H1 (cell line): ENCODE measurements around the gene ARHGAP15. TPM values are rescaled to one million over a fixed set of nuclear protein-coding genes. Genes with fewer than 3 reads are reported as not detected.

Source experiments
- CTCF ChIA-PET: fragments of 300-600 bp; sonication (Branson Sonifier 250); formaldehyde crosslinking; loops from one replicate; lab custom pipeline; 2021; ENCODE audit not compliant: partially characterized antibody; lab: Charles Lee
- POLR2A ChIA-PET: fragments of 300-600 bp; sonication (Branson Sonifier 250); formaldehyde crosslinking; loops from one replicate; lab custom pipeline; 2021; ENCODE audit warnings: inconsistent platforms; ENCODE audit not compliant: partially characterized antibody; lab: Charles Lee
- DNase-seq, 2 experiments: peaks; one replicate each; pipeline versions ENCODE4 v3.0.0 to v3.0.0-alpha.2; 2010 to 2022; ENCODE audit warnings: low spot score in 2 of 2, low read depth in 1 of 2, mixed read lengths in 1 of 2
- FAIRE-seq: peaks from 2 replicates; lab custom pipeline; 2011; peaks lifted over from hg19 to GRCh38; lab: Jason Lieb, UNC
- H2AFZ ChIP-seq: 2 replicates; pipeline ENCODE4 v1.8.1; 2012; ENCODE audit warnings: low read length, inconsistent platforms
- H2AK5ac ChIP-seq: 2 replicates; pipeline ENCODE4 v1.6.1; 2013; ENCODE audit warnings: low read depth, low read length
- H2BK120ac ChIP-seq: replicated peaks from 2 replicates; pipeline ENCODE3; 2013; ENCODE audit warnings: low read depth, low read length, inconsistent platforms
- H2BK12ac ChIP-seq: 2 replicates; pipeline ENCODE4 v1.6.1; 2013; ENCODE audit warnings: low read depth, low read length
- H2BK15ac ChIP-seq: 2 replicates; pipeline ENCODE4 v1.6.1; 2013; ENCODE audit warnings: low read length
- H2BK20ac ChIP-seq: 2 replicates; pipeline ENCODE4 v1.6.1; 2013; ENCODE audit warnings: low read length
- H2BK5ac ChIP-seq: 2 replicates; pipeline ENCODE4 v1.6.1; 2013; ENCODE audit warnings: low read depth, low read length
- H3K14ac ChIP-seq: 2 replicates; pipeline ENCODE4 v1.6.1; 2013; ENCODE audit warnings: inconsistent platforms; ENCODE audit not compliant: insufficient read length
- H3K18ac ChIP-seq: 2 replicates; pipeline ENCODE4 v1.6.1; 2013; ENCODE audit warnings: low read length; ENCODE audit errors: extremely low read depth
- H3K23ac ChIP-seq: 2 replicates; pipeline ENCODE4 v1.6.1; 2013; ENCODE audit warnings: inconsistent platforms; ENCODE audit not compliant: insufficient read length
- H3K23me2 ChIP-seq: 2 replicates; pipeline ENCODE4 v1.6.1; 2013; ENCODE audit warnings: low read depth, low read length
- H3K27ac ChIP-seq: 2 replicates; pipeline ENCODE4 v1.6.1; 2011; ENCODE audit warnings: low read depth, low read length, inconsistent platforms
- H3K27me3 ChIP-seq, 4 experiments: replicated peaks in 1 of 4; 1 replicate in 1 of 4; 2 replicates in 3 of 4; pipeline versions ENCODE4 v1.6.1 to v1.8.1; 2011 to 2013; ENCODE audit warnings: low read length in 3 of 4, mild to moderate bottlenecking in 3 of 4, inconsistent platforms in 2 of 4, mixed read lengths in 2 of 4, moderate library complexity in 1 of 4; ENCODE audit not compliant: control insufficient read depth in 3 of 4, insufficient read depth in 3 of 4; ENCODE audit errors: extremely low read depth in 1 of 4
- H3K36me3 ChIP-seq, 4 experiments: 2 replicates each; pipeline versions ENCODE4 v1.6.1 to v1.8.1; 2011 to 2013; ENCODE audit warnings: mild to moderate bottlenecking in 4 of 4, low read length in 3 of 4, moderate library complexity in 2 of 4, control low read depth in 1 of 4, inconsistent platforms in 1 of 4; ENCODE audit not compliant: insufficient read depth in 4 of 4, control insufficient read depth in 2 of 4
- H3K4ac ChIP-seq: replicated peaks from 2 replicates; pipeline ENCODE3; 2013; ENCODE audit warnings: low read length, low read depth, mixed read lengths, inconsistent platforms; ENCODE audit not compliant: insufficient read length
- H3K4me1 ChIP-seq, 4 experiments: replicated peaks in 1 of 4; 1 replicate in 1 of 4; 2 replicates in 3 of 4; pipeline versions ENCODE4 v1.6.1 to v1.8.1; 2011 to 2013; ENCODE audit warnings: low read length in 3 of 4, inconsistent platforms in 2 of 4, mixed read lengths in 1 of 4; ENCODE audit not compliant: insufficient read depth in 4 of 4, control insufficient read depth in 3 of 4
- H3K4me2 ChIP-seq, 2 experiments: 2 replicates each; pipeline versions ENCODE4 v1.6.1 to v1.8.1; 2011 to 2013; ENCODE audit warnings: low read depth in 2 of 2, low read length in 2 of 2, control low read depth in 1 of 2, inconsistent platforms in 1 of 2, mild to moderate bottlenecking in 1 of 2; ENCODE audit not compliant: insufficient read depth in 1 of 2
- H3K4me3 ChIP-seq, 4 experiments: fragments of 200-600, 300-600 bp in 1 of 4; sonication (generic), shearing (Covaris generic), sonication (Bioruptor Twin) in 1 of 4; 2 replicates each; pipeline versions ENCODE4 v1.5.1 to v1.8.1; 2011 to 2016; ENCODE audit warnings: low read length in 4 of 4, low read depth in 3 of 4, control low read depth in 2 of 4, inconsistent platforms in 2 of 4, mild to moderate bottlenecking in 2 of 4, mixed read lengths in 1 of 4, moderate library complexity in 1 of 4; ENCODE audit not compliant: insufficient read depth in 2 of 4; ENCODE audit errors: extremely low read depth in 1 of 4
- H3K56ac ChIP-seq: replicated peaks from 2 replicates; pipeline ENCODE3; 2013; ENCODE audit warnings: low read depth, mild to moderate bottlenecking, mixed read lengths, low read length, inconsistent platforms; ENCODE audit not compliant: insufficient read length
- H3K79me1 ChIP-seq: 2 replicates; pipeline ENCODE4 v1.6.1; 2013; ENCODE audit warnings: low read depth, low read length, control low read depth
- H3K79me2 ChIP-seq, 2 experiments: 2 replicates each; pipeline versions ENCODE4 v1.6.1 to v1.8.1; 2012 to 2013; ENCODE audit warnings: low read length in 2 of 2, mild to moderate bottlenecking in 2 of 2, inconsistent platforms in 1 of 2; ENCODE audit not compliant: insufficient read depth in 2 of 2, control insufficient read depth in 1 of 2
- H3K9ac ChIP-seq, 4 experiments: replicated peaks in 1 of 4; 1 replicate in 1 of 4; 2 replicates in 3 of 4; pipeline versions ENCODE4 v1.6.1 to v1.8.1; 2011 to 2013; ENCODE audit warnings: low read depth in 3 of 4, low read length in 3 of 4, control low read depth in 2 of 4, mild to moderate bottlenecking in 2 of 4, moderate library complexity in 2 of 4, inconsistent platforms in 1 of 4; ENCODE audit errors: extremely low read depth in 1 of 4
- H3K9me3 ChIP-seq, 2 experiments: 2 replicates each; pipeline versions ENCODE4 v1.6.1 to v1.8.1; 2012 to 2013; ENCODE audit warnings: mild to moderate bottlenecking in 2 of 2, moderate library complexity in 2 of 2, control low read depth in 1 of 2, inconsistent platforms in 1 of 2, low read depth in 1 of 2, low read length in 1 of 2, mixed read lengths in 1 of 2; ENCODE audit not compliant: insufficient read depth in 2 of 2
- H4K20me1 ChIP-seq, 2 experiments: replicated peaks in 1 of 2; 2 replicates each; pipeline versions ENCODE3 to v1.8.1; 2011 to 2013; ENCODE audit warnings: inconsistent platforms in 2 of 2, low read length in 2 of 2, mild to moderate bottlenecking in 1 of 2; ENCODE audit not compliant: insufficient read depth in 2 of 2, control insufficient read depth in 1 of 2
- H4K5ac ChIP-seq: 2 replicates; pipeline ENCODE4 v1.6.1; 2013; ENCODE audit warnings: low read length, low read depth, mixed read lengths, inconsistent platforms; ENCODE audit not compliant: insufficient read length
- H4K8ac ChIP-seq: 2 replicates; pipeline ENCODE4 v1.8.0; 2013; ENCODE audit warnings: mild to moderate bottlenecking, moderate library complexity, low read length, inconsistent platforms; ENCODE audit not compliant: insufficient read depth; ENCODE audit errors: extremely low read depth
- H4K91ac ChIP-seq: replicated peaks from 2 replicates; pipeline ENCODE3; 2013; ENCODE audit warnings: low read length, mixed read lengths, inconsistent platforms; ENCODE audit not compliant: insufficient read length
- MAFK ChIP-seq: IDR thresholded peaks from 2 replicates; pipeline ENCODE4 v1.6.1; 2012; ENCODE audit warnings: low read depth, mild to moderate bottlenecking, improper control_type of control experiment, low read length
- NRF1 ChIP-seq: IDR thresholded peaks from 2 replicates; pipeline ENCODE4 v1.6.1; 2011; ENCODE audit warnings: mild to moderate bottlenecking, low read depth, low read length, improper control_type of control experiment
- SRF ChIP-seq: IDR thresholded peaks from 2 replicates; pipeline ENCODE4 v1.6.1; 2011; ENCODE audit warnings: mild to moderate bottlenecking, low read depth, low read length, moderate library complexity
- TAF7 ChIP-seq: optimal IDR thresholded peaks from 2 replicates; pipeline ENCODE3; 2011; ENCODE audit warnings: low read depth, mild to moderate bottlenecking, inconsistent platforms, low read length, moderate library complexity, borderline replicate concordance
- WGBS, 2 experiments: shearing (Covaris generic) in 1 of 2; methylation state at CpG; one replicate each; pipeline versions ENCODE4 v1.1.6 to v1.1.7; 2013 to 2015; ENCODE audit warnings: low lambda C conversion rate in 2 of 2, mixed read lengths in 2 of 2, inconsistent platforms in 1 of 2, low coverage in 1 of 2, missing lambda C conversion rate in 1 of 2; ENCODE audit not compliant: insufficient replicate concordance in 2 of 2, insufficient coverage in 1 of 2, insufficient read length in 1 of 2; ENCODE audit errors: extremely low coverage in 1 of 2, missing lambda C conversion rate in 1 of 2; 5-methylcytosine and 5-hydroxymethylcytosine counted together
- polyA plus RNA-seq, 7 experiments: library from polyadenylated mRNA; depleted of rRNA in 3 of 7; stranded (reverse) in 5 of 7; unstranded in 2 of 7; fragments of >200 nt in 5 of 7; fragments of 200-250 nt in 2 of 7; gene quantifications; 1 replicate in 5 of 7; 2 replicates in 1 of 7; 4 replicates in 1 of 7; pipeline versions ENCODE4 v1.2.1 to v1.2.3, GENCODE V29; 2011 to 2013; ENCODE audit warnings: missing spikeins in 2 of 7, mixed read lengths in 2 of 7
- total RNA-seq: library from RNA; stranded (reverse); fragmentation: NEBNext Ultra II Directional; extraction: Animal tissue kit (Norgen Biotek cat#: 25700); gene quantifications from 2 replicates; pipeline ENCODE4 v1.2.1, GENCODE V29; 2021

ARHGAP15 gene
- total and polyA plus RNA-seq, 2 of the 8 experiments (the other 6 are each of a cell fraction or from before 2014, with no cell fraction given), result not detected

- Histone ChIP-seq H3K27me3 (no peaks in the 10 kb centered on the region), H4K5ac (no peak overlapping the region), H2AFZ (no peak overlapping the region), H3K56ac (no peak overlapping the region), H2AK5ac (no peak overlapping the region), H3K14ac (no peak overlapping the region), H3K27ac (no peak overlapping the region), H3K9me3 (no peaks in the 10 kb centered on the region), H2BK20ac (no peak overlapping the region), H3K9ac (no peak overlapping the region), H3K79me2 (no peaks in the 10 kb centered on the region), H4K20me1 (no peaks in the 10 kb centered on the region), H3K4me1 (peaks cover 0 to 11% (median 0%) of the 10 kb centered on the region in 4 experiments; a peak in 1 of 7 replicates), H3K23me2 (no peaks in the 10 kb centered on the region; the same call in 1 of the 2 replicates), H3K36me3 (no peaks in the 10 kb centered on the region), H4K8ac (no peak overlapping the region), H4K91ac (no peak overlapping the region), H2BK12ac (no peak overlapping the region), H2BK120ac (no peak overlapping the region), H2BK15ac (no peak overlapping the region), H3K18ac (no peak overlapping the region), H3K4me3 (no peak overlapping the region), H3K79me1 (no peaks in the 10 kb centered on the region), H3K23ac (no peak overlapping the region), H3K4me2 (no peak overlapping the region), H2BK5ac (no peak overlapping the region), H3K4ac (no peak overlapping the region)
- no peak for DNase-seq
- no peak for FAIRE-seq
- ChIA-PET CTCF (interaction anchor here (0.6 kb wide), 1 partner anchor 10 kb away, joined by 3 read pairs; no protein-coding TSS in a partner anchor), POLR2A (no interaction called here)
- TF ChIP-seq SRF (no peak), NRF1 (no peak), TAF7 (no peak), MAFK (no peak)
- 90% methylated on average over 2 of the region's 2 CpGs; no CpG with 5 or more reads in 1 of the 2 experiments for WGBS, 2 experiments
These were observed 421.3 kb downstream of the ARHGAP15 start for GRCh38 chr2:143550500-143550899.
